WERI-Rb-1 (cell line): ENCODE data around the gene ST3GAL3.

Experiments
- DNase-seq: peaks from one replicate; pipeline ENCODE4 v3.0.0-alpha.2; 2020
- H3K27ac ChIP-seq: fragments of 250-450 bp; sonication (Bioruptor Pico); 2 replicates; pipeline ENCODE4 v1.5.1; 2020; ENCODE audit warnings: mild to moderate bottlenecking, moderate library complexity
- H3K27me3 ChIP-seq: fragments of 250-450 bp; sonication (Bioruptor Pico); 2 replicates; pipeline ENCODE4 v1.5.1; 2021; ENCODE audit warnings: mild to moderate bottlenecking, low read depth, moderate library complexity; ENCODE audit not compliant: insufficient read depth, severe bottlenecking
- H3K36me3 ChIP-seq: fragments of 250-450 bp; sonication (Bioruptor Pico); 2 replicates; pipeline ENCODE4 v1.5.1; 2020; ENCODE audit warnings: mild to moderate bottlenecking, moderate library complexity
- H3K4me3 ChIP-seq: 2 replicates; pipeline ENCODE4 v1.5.1; 2011; ENCODE audit warnings: low read depth, mild to moderate bottlenecking, control low read depth, low read length
- H3K9me3 ChIP-seq: fragments of 250-450 bp; sonication (Bioruptor Pico); 2 replicates; pipeline ENCODE4 v1.5.1; 2021; ENCODE audit warnings: mild to moderate bottlenecking, moderate library complexity; ENCODE audit not compliant: severe bottlenecking
- TF ChIP-seq, protein P1 (sequence below): IDR thresholded peaks from 2 replicates; pipeline ENCODE4 v1.5.1; 2011; ENCODE audit warnings: low read depth, mild to moderate bottlenecking, control low read depth, inconsistent platforms, low read length

ST3GAL3 gene

DNA sequence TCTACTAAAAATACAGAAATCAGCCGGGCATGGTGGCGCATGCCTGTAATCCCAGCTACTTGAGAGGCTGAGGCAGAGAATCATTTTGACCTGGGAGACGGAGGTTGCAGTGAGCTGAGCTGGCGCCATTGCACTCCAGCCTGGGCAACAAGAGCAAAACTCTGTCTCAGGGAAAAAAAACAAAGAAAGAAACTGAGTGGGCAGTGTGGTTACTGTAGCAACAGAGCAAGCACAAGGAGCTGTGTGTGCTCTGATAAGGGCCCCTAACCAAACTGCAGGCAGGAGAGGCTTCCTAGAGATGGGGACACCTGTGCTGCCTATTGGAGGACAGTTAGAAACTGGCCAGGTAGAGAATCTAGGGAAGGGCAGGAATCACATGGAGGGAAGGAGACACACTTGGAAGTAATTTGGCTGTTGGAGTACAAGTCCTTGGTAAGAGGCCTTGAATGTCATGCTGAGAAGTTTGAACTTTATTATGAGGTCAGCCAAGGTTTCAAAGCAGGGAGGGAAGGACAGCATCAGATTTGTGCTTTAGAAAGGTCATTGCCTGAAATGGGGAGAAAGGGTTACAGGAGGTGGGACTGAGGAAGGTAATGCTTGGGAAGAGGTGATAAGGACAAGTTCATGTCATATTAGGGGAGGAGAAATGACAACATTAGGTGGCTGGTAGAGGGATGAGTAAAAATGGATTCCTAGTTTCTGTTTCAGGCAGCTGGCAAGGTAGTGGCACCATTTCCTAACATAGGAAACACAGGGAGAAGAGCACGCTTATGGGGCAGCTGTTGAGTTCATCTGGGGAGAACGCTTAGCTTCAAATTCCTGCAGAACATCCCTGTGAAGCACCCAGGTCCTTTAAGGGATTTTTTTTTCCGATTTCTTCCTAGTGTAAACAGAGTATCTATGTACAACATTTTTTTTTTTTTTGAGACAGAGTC is 157.0 kb downstream of the ST3GAL3 start:
- Histone ChIP-seq H3K36me3 (no peaks in the 10 kb centered on the region), H3K4me3 (no peak overlapping the region), H3K27me3 (no peaks in the 10 kb centered on the region), H3K27ac (no peak overlapping the region), H3K9me3 (no peaks in the 10 kb centered on the region)
- TF ChIP-seq, protein P1, sequence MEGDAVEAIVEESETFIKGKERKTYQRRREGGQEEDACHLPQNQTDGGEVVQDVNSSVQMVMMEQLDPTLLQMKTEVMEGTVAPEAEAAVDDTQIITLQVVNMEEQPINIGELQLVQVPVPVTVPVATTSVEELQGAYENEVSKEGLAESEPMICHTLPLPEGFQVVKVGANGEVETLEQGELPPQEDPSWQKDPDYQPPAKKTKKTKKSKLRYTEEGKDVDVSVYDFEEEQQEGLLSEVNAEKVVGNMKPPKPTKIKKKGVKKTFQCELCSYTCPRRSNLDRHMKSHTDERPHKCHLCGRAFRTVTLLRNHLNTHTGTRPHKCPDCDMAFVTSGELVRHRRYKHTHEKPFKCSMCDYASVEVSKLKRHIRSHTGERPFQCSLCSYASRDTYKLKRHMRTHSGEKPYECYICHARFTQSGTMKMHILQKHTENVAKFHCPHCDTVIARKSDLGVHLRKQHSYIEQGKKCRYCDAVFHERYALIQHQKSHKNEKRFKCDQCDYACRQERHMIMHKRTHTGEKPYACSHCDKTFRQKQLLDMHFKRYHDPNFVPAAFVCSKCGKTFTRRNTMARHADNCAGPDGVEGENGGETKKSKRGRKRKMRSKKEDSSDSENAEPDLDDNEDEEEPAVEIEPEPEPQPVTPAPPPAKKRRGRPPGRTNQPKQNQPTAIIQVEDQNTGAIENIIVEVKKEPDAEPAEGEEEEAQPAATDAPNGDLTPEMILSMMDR, result no peak
- no peak for DNase-seq

GRCh38 chr1:43866201-43866600 is 158.9 kb downstream of the ST3GAL3 start:
- no peaks in the 10 kb centered on the region for H3K36me3 ChIP-seq
- H3K9me3 ChIP-seq, result no peaks in the 10 kb centered on the region
- DNase-seq, result no peak
- TF ChIP-seq, protein P1, result no peak
- H3K27me3 ChIP-seq, result no peaks in the 10 kb centered on the region
- H3K4me3 ChIP-seq, result no peak overlapping the region
- no peak overlapping the region for H3K27ac ChIP-seq

DNA sequence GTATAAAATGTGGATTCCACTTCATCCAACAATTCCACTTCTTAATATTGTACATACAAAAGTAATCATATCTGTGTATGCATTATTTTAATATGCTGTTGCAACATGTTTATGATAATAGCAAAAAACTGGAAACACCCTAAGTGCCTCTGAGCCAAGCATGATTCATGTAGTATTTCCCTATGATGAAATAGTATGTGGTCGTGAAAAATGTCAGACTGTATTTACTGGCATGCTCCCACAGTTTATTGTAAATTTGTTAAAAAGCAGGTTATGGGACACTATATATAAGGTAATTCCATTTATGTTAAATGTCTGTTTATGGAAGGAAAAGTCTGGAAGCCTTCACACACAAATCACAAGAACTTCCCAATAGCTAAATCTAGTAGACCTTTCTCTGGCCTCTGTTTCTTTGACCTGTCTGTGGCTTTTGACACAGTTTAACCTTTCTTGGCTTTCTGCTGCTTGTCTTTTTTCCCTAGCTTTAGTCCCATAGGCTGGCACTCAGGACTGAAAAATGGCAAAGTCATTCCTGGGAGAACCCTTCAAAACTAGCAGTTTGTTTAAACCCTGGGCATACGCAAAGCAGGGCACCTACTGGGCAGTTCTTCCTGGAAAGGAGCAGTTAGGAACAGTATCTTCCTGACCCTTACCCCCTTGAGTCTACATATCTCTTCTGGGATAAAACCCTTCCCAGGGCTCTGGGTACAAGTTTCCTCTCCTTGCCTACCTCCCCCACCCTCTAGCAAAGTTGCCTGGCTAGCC is 160.8 kb downstream of the ST3GAL3 start:
- TF ChIP-seq, protein P1, result no peak
- Histone ChIP-seq H3K27ac (no peak overlapping the region), H3K27me3 (no peaks in the 10 kb centered on the region), H3K9me3 (no peaks in the 10 kb centered on the region), H3K4me3 (no peak overlapping the region), H3K36me3 (no peaks in the 10 kb centered on the region)
- DNase-seq, result no peak

GRCh38 chr1:43868741-43869067 is 161.4 kb downstream of the ST3GAL3 start:
- DNase-seq, result no peak
- H3K4me3 ChIP-seq, result no peak overlapping the region
- H3K9me3 ChIP-seq, result no peaks in the 10 kb centered on the region
- no peak overlapping the region for H3K27ac ChIP-seq
- TF ChIP-seq, protein P1, result no peak
- no peaks in the 10 kb centered on the region for H3K36me3 ChIP-seq
- no peaks in the 10 kb centered on the region for H3K27me3 ChIP-seq

- Histone ChIP-seq H3K27me3 (no peaks in the 10 kb centered on the region), H3K4me3 (no peak overlapping the region), H3K9me3 (no peaks in the 10 kb centered on the region), H3K36me3 (no peaks in the 10 kb centered on the region), H3K27ac (no peak overlapping the region)
- DNase-seq, result no peak
- TF ChIP-seq, protein P1, result no peak
Measured at GRCh38 chr1:43870306-43870705, 163.0 kb downstream of the ST3GAL3 start.
